Left kidney (tissue), 2 donors: ENCODE data around the gene AHSA1. TPM values are rescaled to one million over a fixed set of nuclear protein-coding genes. Genes with fewer than 3 reads are reported as not detected.

Source experiments
- DNase-seq: peaks from one replicate; pipeline ENCODE4 v3.0.0-alpha.2; 2013
- polyA plus RNA-seq: library from polyadenylated mRNA; unstranded; fragments of 120-200 nt; gene quantifications from one replicate; pipeline ENCODE4 v1.2.1, GENCODE V29; 2013; ENCODE audit not compliant: insufficient read length

Gene AHSA1
- polyA plus RNA-seq, 1 donor = 218 TPM

- no peak for DNase-seq
Observed at GRCh38 chr14:77507762-77508161, 49.9 kb downstream of the AHSA1 start.

GRCh38 chr14:77508249-77508648 lies 50.4 kb downstream of the AHSA1 start:
- DNase-seq = no peak

- DNase-seq = no peak
Observed at GRCh38 chr14:77508876-77509275, 51.0 kb downstream of the AHSA1 start.

- DNase-seq = no peak
Observed at GRCh38 chr14:77509366-77509765, 51.5 kb downstream of the AHSA1 start.

GRCh38 chr14:77511486-77512162 lies 53.7 kb downstream of the AHSA1 start:
- no peak for DNase-seq

GRCh38 chr14:77516126-77516525 lies 58.2 kb downstream of the AHSA1 start:
- DNase-seq = no peak

Other genes starting within 250 kb of the AHSA1 start
- gene NGB, start 186.9 kb upstream of the AHSA1 start, polyA plus RNA-seq = not detected
- gene POMT2, start 137.2 kb upstream of the AHSA1 start, polyA plus RNA-seq = 59.7 TPM
- gene GSTZ1, start 137.1 kb upstream of the AHSA1 start, polyA plus RNA-seq = 30.7 TPM
- gene TMED8, start 81.0 kb upstream of the AHSA1 start, polyA plus RNA-seq = 28.8 TPM
- gene SAMD15, start 80.7 kb upstream of the AHSA1 start, polyA plus RNA-seq = 12.7 TPM
- 4.0 TPM for gene NOXRED1, start 34.6 kb upstream of the AHSA1 start, polyA plus RNA-seq
- 35.0 TPM for gene VIPAS39, start 492 bp upstream of the AHSA1 start, polyA plus RNA-seq
- gene ISM2, start 40.7 kb downstream of the AHSA1 start, polyA plus RNA-seq = 2.5 TPM
- gene SPTLC2, start 158.5 kb downstream of the AHSA1 start, polyA plus RNA-seq = 78.0 TPM
- gene ALKBH1, start 249.9 kb downstream of the AHSA1 start, polyA plus RNA-seq = 17.2 TPM